NT2/D1 (cell line): Measurements from ENCODE around the gene ARHGAP24.

Source experiments
- SUZ12 ChIP-seq: IDR thresholded peaks from 2 replicates; pipeline ENCODE4 v1.6.1; 2011; ENCODE audit not compliant: insufficient read length, insufficient read depth; ENCODE audit errors: extremely low read depth
- YY1 ChIP-seq: IDR thresholded peaks from 2 replicates; pipeline ENCODE4 v1.6.1; 2011; ENCODE audit not compliant: insufficient read length, insufficient read depth

GRCh38 chr4:85751866-85752265 is 276.9 kb downstream of the ARHGAP24 start:
- no peak for TF ChIP-seq SUZ12
- no peak for TF ChIP-seq YY1
